GM06990 (cell line): ENCODE results near the gene C4A.
A peak's percentile ranks its signal among the peaks of the same experiment; 100 is the strongest.

ENCODE experiments used
- DNase-seq: peaks from one replicate; pipeline ENCODE4 v3.0.0-alpha.2; 2011; ENCODE audit not compliant: insufficient read length; ENCODE audit errors: extremely low read depth
- H3K27me3 ChIP-seq: replicated peaks from 2 replicates; pipeline ENCODE4 v1.6.0; 2011; ENCODE audit warnings: low read length; ENCODE audit not compliant: control insufficient read depth, insufficient read depth
- H3K36me3 ChIP-seq: 2 replicates; pipeline ENCODE4 v1.5.1; 2011; ENCODE audit warnings: low read length; ENCODE audit not compliant: control insufficient read depth, insufficient read depth
- H3K4me3 ChIP-seq: replicated peaks from 2 replicates; pipeline ENCODE4 v1.5.1; 2011; ENCODE audit warnings: low read depth, mild to moderate bottlenecking, control low read depth, low read length
- CTCF ChIP-seq: IDR thresholded peaks from 2 replicates; pipeline ENCODE4 v1.5.1; 2011; ENCODE audit warnings: low read length, control low read depth, mild to moderate bottlenecking, inconsistent platforms; ENCODE audit not compliant: insufficient read depth, poor library complexity, severe bottlenecking

The C4A gene

GRCh38 chr6:31954511-31954910 lies 27.3 kb upstream of the C4A start:
- Histone ChIP-seq H3K4me3 (no peak overlapping the region), H3K27me3 (no peaks in the 10 kb centered on the region), H3K36me3 (peaks cover 21% of the 10 kb centered on the region)
- TF ChIP-seq CTCF = no peak
- no peak for DNase-seq

- Histone ChIP-seq H3K4me3 (no peak overlapping the region), H3K36me3 (peaks cover 27% of the 10 kb centered on the region)
- no peak for TF ChIP-seq CTCF
Measured at GRCh38 chr6:31956796-31957195, 25.1 kb upstream of the C4A start.

GRCh38 chr6:31958412-31958740 lies 23.5 kb upstream of the C4A start:
- DNase-seq = no peak
- H3K4me3 ChIP-seq = peak overlapping the region; percentile 77
- no peak for TF ChIP-seq CTCF
- H3K27me3 ChIP-seq = no peaks in the 10 kb centered on the region
- peaks cover 34% of the 10 kb centered on the region for H3K36me3 ChIP-seq

More at GRCh38 chr6:31956796-31957195, 25.1 kb upstream of the C4A start:
- DNase-seq = no peak
- H3K27me3 ChIP-seq = no peaks in the 10 kb centered on the region

GRCh38 chr6:31958741-31959739 lies 22.8 kb upstream of the C4A start, which contains the start of the genes NELFE and SKIC2:
Gene NELFE, minus strand, starts transcription at chr6:31958971. Its CDS starts 525 bp downstream, at chr6:31958446.
Gene SKIC2, plus strand, starts transcription at chr6:31959175. Its CDS starts 18 bp downstream, at chr6:31959193.
- peak; percentile 97 for DNase-seq
- Histone ChIP-seq H3K4me3 (peak within 1 kb of the TSS; percentile 77), H3K36me3 (peaks cover 39% of the 10 kb centered on the region), H3K27me3 (no peaks in the 10 kb centered on the region)
- TF ChIP-seq CTCF = no peak

- Histone ChIP-seq H3K36me3 (peaks cover 36% of the 10 kb centered on the region), H3K27me3 (no peaks in the 10 kb centered on the region)
- no peak for TF ChIP-seq CTCF
Measured at GRCh38 chr6:31961616-31962015, 20.2 kb upstream of the C4A start.

More at GRCh38 chr6:31961616-31962015, 20.2 kb upstream of the C4A start:
- no peak overlapping the region for H3K4me3 ChIP-seq
- DNase-seq = no peak
